Keratinocyte (primary cell): ENCODE results near the gene STARD4.

Source experiments
- EZH2 ChIP-seq: IDR thresholded peaks from one replicate; pipeline ENCODE4 v1.6.1; 2012; ENCODE audit warnings: inconsistent platforms, mild to moderate bottlenecking, low read length, moderate library complexity
- TF ChIP-seq, protein P1 (sequence below), 3 experiments: IDR thresholded peaks in 1 of 3; conservative IDR thresholded peaks in 1 of 3; optimal IDR thresholded peaks in 1 of 3; 2 replicates in 2 of 3; 3 replicates in 1 of 3; pipeline versions ENCODE3 to v1.5.1; 2011; ENCODE audit warnings: low read length in 3 of 3, mild to moderate bottlenecking in 3 of 3, moderate library complexity in 2 of 3, control low read depth in 1 of 3, inconsistent platforms in 1 of 3; ENCODE audit not compliant: insufficient read depth in 2 of 3; ENCODE audit errors: extremely low read depth in 1 of 3

GRCh38 chr5:111469903-111470302 is 42.4 kb downstream of the STARD4 start:
- TF ChIP-seq, protein P1, sequence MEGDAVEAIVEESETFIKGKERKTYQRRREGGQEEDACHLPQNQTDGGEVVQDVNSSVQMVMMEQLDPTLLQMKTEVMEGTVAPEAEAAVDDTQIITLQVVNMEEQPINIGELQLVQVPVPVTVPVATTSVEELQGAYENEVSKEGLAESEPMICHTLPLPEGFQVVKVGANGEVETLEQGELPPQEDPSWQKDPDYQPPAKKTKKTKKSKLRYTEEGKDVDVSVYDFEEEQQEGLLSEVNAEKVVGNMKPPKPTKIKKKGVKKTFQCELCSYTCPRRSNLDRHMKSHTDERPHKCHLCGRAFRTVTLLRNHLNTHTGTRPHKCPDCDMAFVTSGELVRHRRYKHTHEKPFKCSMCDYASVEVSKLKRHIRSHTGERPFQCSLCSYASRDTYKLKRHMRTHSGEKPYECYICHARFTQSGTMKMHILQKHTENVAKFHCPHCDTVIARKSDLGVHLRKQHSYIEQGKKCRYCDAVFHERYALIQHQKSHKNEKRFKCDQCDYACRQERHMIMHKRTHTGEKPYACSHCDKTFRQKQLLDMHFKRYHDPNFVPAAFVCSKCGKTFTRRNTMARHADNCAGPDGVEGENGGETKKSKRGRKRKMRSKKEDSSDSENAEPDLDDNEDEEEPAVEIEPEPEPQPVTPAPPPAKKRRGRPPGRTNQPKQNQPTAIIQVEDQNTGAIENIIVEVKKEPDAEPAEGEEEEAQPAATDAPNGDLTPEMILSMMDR (optimal IDR thresholded peaks at IDR 0.05 in 1 of 3, IDR thresholded peaks at IDR 0.05 in 1 of 3, conservative IDR thresholded peaks at IDR 0.05 in 1 of 3; ENCODE audit: extremely low read depth in 1 of 3, insufficient read depth in 2 of 3, low read length in 3 of 3): no peak
- no peak for TF ChIP-seq EZH2
